Muscle layer of colon (tissue), 2 donors: ENCODE data around the gene SMC1B.

Experiments used
- H3K27ac ChIP-seq: one replicate; pipeline ENCODE4 v1.7.0; 2013; ENCODE audit warnings: low read depth, mild to moderate bottlenecking, low read length, moderate library complexity
- H3K27me3 ChIP-seq, 2 donors: one replicate each; pipeline ENCODE4 v1.7.0; 2013; ENCODE audit warnings: low read length in 2 of 2, mild to moderate bottlenecking in 2 of 2; ENCODE audit not compliant: insufficient read depth in 2 of 2, control insufficient read depth in 1 of 2
- H3K36me3 ChIP-seq: one replicate; pipeline ENCODE4 v1.7.0; 2013; ENCODE audit warnings: mild to moderate bottlenecking, low read length; ENCODE audit not compliant: insufficient read depth
- H3K4me1 ChIP-seq: one replicate; pipeline ENCODE4 v1.7.0; 2013; ENCODE audit warnings: mild to moderate bottlenecking, low read length; ENCODE audit not compliant: insufficient read depth
- H3K4me3 ChIP-seq, 2 donors: one replicate each; pipeline ENCODE4 v1.7.0; 2013; ENCODE audit warnings: low read length in 2 of 2, low read depth in 1 of 2, mild to moderate bottlenecking in 1 of 2, moderate library complexity in 1 of 2
- H3K9ac ChIP-seq: one replicate; pipeline ENCODE4 v1.7.0; 2013; ENCODE audit warnings: low read length
- H3K9me3 ChIP-seq: one replicate; pipeline ENCODE4 v1.7.0; 2013; ENCODE audit warnings: mild to moderate bottlenecking, low read length
- donor health status: abdominal sarcoma.
- donor health status: Adenocarcinoma of cecum.

SMC1B gene

DNA sequence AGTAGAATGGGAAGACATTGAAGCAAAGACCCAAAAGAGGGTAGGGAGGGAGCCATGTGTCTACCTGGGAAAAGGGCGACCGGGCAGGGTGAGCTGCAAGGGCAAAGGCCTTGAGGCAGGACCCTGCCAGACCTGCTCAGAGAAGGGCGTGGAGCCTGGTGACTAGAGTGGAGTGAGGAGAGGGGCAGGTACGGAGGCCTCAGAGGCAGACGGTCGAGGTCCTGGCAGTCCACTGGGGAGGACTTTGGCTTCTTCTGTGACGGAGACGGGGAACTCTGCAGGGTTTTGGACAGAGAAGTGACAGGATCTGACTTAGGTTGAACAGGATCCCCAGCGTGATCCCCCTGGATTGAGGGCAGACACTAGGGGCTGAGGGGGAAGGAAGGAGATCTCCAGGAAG, 13.0 kb upstream of the SMC1B start:
- H3K36me3 ChIP-seq, result no peaks in the 10 kb centered on the region
- H3K27ac ChIP-seq, result no peak overlapping the region
- no peak overlapping the region for H3K9ac ChIP-seq
- no peaks in the 10 kb centered on the region for H3K27me3 ChIP-seq
- H3K9me3 ChIP-seq, result no peaks in the 10 kb centered on the region
- no peak overlapping the region for H3K4me3 ChIP-seq
- H3K4me1 ChIP-seq, result no peaks in the 10 kb centered on the region

DNA sequence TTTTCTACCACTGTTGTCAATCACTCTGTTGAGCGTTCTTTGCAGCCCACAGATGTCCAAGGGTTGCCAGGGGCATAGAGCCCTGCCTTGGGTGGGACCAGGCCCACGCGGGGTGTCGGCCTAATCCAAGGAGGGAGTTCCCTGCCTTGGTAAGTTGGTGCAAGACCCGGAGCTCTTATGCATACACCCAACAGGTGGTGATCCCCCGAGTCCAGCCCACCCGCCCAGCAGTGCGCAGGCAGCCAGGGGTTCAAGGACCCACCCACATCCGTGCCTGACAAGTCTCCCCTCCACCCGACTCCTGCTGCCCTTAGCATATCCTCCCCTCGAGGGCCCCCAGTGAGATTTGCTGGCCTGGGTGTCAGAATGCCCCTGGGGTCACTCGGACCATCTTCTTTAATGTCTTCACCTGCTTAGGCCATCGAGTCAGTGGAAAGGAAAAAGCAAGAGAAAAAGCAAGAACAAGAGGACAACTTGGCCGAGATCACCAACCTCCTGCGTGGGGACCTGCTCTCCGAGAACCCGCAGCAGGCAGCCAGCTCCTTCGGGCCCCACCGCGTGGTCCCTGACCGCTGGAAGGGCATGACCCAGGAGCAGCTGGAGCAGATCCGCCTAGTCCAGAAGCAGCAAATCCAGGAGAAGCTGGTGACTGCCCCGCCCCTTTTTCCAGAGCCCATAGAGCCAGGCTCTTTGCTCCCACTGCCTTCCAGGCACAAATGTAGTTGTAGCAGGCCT, 12.3 kb upstream of the SMC1B start:
- Histone ChIP-seq H3K27me3 (no peaks in the 10 kb centered on the region), H3K4me3 (no peak overlapping the region), H3K9me3 (no peaks in the 10 kb centered on the region), H3K27ac (no peak overlapping the region), H3K4me1 (no peaks in the 10 kb centered on the region), H3K9ac (no peak overlapping the region), H3K36me3 (no peaks in the 10 kb centered on the region)

DNA sequence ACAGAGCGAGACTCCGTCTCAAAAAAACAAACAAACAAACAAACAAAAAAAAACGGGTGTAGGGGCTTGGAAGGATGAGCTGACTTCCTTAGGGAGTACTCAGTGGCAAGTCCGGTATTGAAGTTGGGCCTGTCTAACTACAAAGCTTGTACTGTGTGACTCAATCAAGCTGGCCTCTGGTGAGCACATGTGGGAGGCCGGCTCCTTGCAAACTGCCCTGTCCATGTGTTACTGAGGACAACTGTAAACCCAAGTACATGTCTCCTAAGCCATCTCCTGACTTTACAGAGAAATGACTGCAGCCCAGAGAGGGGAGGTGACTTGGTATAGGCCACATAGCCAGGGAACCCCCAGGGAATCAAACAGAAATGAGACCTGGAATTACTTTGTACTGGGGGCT, 11.7 kb upstream of the SMC1B start:
- Histone ChIP-seq H3K27me3 (no peaks in the 10 kb centered on the region), H3K36me3 (no peaks in the 10 kb centered on the region), H3K27ac (no peak overlapping the region), H3K4me1 (no peaks in the 10 kb centered on the region), H3K9ac (no peak overlapping the region), H3K4me3 (no peak overlapping the region), H3K9me3 (no peaks in the 10 kb centered on the region)

DNA sequence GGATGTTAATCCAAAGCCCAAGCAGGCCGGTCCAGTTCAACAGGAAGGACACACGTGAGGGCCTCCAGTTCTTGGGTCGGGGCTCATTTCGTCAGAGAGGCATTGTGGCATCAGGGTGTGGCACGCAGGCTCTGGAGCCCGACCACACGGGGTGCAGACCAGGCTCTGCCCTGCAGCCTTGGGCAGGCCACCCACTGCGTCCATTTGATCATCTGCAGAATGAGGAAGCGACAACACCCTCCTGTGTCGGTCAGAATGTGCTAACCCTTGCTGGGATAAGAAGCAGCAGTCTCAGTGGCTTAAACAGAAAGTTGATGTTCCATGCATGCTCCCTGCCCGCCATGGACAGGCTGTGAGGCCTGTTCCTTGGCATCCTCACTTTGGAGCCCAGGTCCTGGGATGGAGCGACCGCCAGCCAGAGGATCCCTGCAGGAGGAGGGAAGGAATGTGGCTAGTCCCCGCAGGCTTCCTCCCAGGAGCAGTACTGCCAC, 10.9 kb upstream of the SMC1B start:
- H3K9ac ChIP-seq, result no peak overlapping the region
- H3K4me1 ChIP-seq, result no peaks in the 10 kb centered on the region
- H3K27ac ChIP-seq, result no peak overlapping the region
- no peaks in the 10 kb centered on the region for H3K36me3 ChIP-seq
- no peaks in the 10 kb centered on the region for H3K9me3 ChIP-seq
- no peaks in the 10 kb centered on the region for H3K27me3 ChIP-seq
- no peak overlapping the region for H3K4me3 ChIP-seq

DNA sequence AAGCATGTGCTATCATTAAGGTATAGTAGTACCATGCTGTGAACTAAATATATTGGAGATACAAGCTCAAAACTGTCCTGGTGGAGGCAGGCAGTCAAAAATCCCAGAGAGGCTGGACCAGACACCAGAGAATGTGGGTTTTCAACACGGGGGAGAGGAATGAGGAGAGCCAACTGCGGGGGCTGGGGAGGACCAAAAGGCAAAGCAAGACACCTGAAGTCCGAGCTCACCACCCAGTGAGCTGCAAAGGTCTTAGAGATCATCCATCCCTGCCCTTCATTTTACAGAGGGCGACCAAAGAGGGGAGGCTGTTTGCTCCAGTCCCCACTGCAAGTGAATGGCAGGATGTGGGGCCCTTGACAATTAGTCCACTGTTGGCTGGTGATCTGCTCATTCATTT, 10.1 kb upstream of the SMC1B start:
- Histone ChIP-seq H3K27me3 (no peaks in the 10 kb centered on the region), H3K4me3 (no peak overlapping the region), H3K27ac (no peak overlapping the region), H3K9ac (no peak overlapping the region), H3K9me3 (no peaks in the 10 kb centered on the region), H3K4me1 (no peaks in the 10 kb centered on the region), H3K36me3 (no peaks in the 10 kb centered on the region)

DNA sequence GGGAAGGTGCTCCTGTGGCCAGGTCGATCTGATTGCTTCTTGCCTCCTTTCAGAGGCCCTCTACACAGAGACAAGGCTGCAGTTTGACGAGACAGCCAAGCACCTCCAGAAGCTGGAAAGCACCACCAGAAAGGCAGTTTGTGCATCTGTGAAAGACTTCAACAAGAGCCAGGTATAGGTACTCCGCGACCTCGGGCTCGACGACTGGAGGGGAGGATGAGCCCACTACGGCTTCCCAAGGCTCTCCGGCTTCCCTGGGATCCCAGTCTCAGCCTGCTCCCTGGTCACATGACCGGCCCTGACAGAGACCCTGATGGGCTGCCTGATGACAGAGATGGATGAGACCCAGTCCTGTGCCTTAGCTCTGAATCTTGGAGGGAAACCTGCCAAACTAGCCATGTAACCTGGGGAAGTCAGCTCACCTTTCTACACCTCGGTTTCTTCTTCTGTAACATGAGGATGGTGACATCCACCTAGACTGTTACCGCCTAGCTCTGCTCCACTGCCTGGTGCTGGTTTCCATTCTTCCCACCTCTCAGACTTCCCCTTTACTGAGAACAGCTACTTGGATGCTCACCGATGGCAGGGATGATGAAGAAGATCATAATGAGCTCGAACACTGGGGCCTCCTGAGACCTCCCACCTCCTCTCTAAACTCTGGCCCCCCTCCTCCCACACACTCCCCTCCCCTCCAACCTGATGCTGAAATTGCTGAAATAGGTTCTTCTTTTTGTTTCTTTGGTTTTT, 9.0 kb upstream of the SMC1B start:
- Histone ChIP-seq H3K4me3 (no peak overlapping the region), H3K9ac (no peak overlapping the region), H3K27ac (no peak overlapping the region), H3K4me1 (no peaks in the 10 kb centered on the region), H3K27me3 (no peaks in the 10 kb centered on the region), H3K36me3 (no peaks in the 10 kb centered on the region), H3K9me3 (no peaks in the 10 kb centered on the region)

DNA sequence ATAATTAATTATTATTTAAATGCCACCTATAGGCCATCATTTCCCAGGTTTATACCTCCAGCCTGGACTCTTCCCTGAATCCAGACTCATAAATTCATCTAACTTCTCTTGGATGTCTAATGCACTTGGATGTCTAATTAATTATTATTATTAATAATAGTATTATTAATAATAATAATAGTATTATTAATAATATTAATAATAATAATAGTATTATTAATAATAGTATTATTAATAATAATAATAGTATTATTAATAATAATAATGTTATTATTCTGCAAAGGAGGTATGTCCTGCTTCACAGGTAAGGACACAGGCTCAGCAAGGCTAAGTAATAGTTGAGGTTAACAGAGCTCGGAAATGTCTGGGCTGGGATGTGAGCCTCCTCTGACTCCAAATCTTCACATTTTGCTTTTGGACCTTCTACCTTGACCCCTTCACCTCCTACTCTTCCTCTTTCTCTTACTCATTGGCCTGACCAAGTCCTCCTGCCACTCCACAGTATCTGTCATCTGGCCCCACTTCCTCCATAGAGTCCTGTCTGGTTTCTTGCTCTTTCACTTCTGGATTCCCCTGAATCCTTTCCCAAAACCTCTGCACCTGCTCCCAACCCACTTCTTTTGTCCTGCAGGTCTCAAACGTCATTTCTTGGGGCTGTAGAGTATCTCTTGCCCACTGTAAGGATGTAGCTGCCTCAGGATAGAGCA, 8.1 kb upstream of the SMC1B start:
- H3K27ac ChIP-seq, result no peak overlapping the region
- H3K9me3 ChIP-seq, result no peaks in the 10 kb centered on the region
- no peaks in the 10 kb centered on the region for H3K36me3 ChIP-seq
- no peaks in the 10 kb centered on the region for H3K27me3 ChIP-seq
- no peaks in the 10 kb centered on the region for H3K4me1 ChIP-seq
- no peak overlapping the region for H3K4me3 ChIP-seq
- no peak overlapping the region for H3K9ac ChIP-seq

DNA sequence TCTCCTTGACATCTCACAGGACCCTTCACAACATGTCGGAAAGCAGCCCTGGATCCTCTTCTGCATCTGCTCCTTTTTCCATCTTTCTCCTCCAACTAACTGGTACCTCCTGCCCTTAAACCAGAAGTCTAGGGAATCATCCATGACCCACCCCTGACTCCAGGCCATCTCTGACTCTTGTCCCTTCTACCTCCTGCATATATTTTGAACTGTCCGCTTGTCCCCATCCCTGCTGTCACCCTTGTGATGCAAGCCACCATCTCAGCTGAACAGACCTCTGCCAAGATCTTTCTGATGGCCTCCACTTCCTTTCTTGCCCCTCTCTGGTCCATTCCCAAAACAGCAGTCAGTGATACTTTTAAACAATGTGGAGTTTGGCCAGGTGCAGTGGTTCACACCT, 7.1 kb upstream of the SMC1B start:
- Histone ChIP-seq H3K9me3 (no peaks in the 10 kb centered on the region), H3K27ac (no peak overlapping the region), H3K4me3 (no peak overlapping the region), H3K27me3 (no peaks in the 10 kb centered on the region), H3K4me1 (no peaks in the 10 kb centered on the region), H3K36me3 (no peaks in the 10 kb centered on the region), H3K9ac (no peak overlapping the region)

DNA sequence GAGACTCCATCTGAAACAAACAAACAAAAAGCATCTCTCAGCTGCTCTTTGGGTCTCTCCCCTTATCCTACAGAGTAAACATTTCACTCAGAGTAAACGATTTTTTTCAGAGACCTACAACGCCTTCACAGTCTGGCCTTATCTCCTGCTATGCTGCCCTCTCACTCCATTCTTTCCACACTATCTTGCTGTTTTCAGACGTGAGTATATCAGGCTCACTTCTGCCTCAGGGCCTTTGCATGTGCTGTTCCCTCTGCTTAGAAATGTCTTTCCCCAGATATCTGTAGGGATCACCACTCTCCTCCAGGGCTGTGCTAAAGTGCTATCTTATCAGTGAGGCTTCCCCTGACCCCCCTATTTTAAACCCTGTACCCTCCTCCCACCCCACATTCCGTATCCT, 6.6 kb upstream of the SMC1B start:
- H3K9me3 ChIP-seq, result no peaks in the 10 kb centered on the region
- no peaks in the 10 kb centered on the region for H3K27me3 ChIP-seq
- H3K4me1 ChIP-seq, result no peaks in the 10 kb centered on the region
- H3K36me3 ChIP-seq, result no peaks in the 10 kb centered on the region
- H3K4me3 ChIP-seq, result no peak overlapping the region
- no peak overlapping the region for H3K27ac ChIP-seq
- no peak overlapping the region for H3K9ac ChIP-seq

DNA sequence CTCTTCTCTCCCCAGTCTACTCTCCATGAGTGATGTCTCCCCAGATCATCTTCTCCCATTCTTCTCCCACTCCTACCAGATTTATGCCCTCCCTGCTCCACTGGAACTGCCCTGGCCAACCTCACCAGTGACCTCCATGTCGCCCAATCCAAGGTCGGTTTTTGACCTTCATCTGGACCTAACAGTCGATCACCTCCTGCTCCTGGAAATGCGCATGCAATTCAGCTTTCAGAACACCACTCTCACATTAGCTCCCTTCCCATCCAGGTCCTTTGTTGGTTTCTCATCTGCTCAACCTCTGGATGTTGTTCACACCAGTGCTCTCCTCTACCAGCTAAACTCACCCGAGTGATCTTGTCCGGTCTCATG, 5.4 kb upstream of the SMC1B start:
- H3K36me3 ChIP-seq, result no peaks in the 10 kb centered on the region
- no peak overlapping the region for H3K9ac ChIP-seq
- H3K4me1 ChIP-seq, result no peaks in the 10 kb centered on the region
- no peaks in the 10 kb centered on the region for H3K9me3 ChIP-seq
- no peak overlapping the region for H3K4me3 ChIP-seq
- H3K27me3 ChIP-seq, result no peaks in the 10 kb centered on the region
- no peak overlapping the region for H3K27ac ChIP-seq

DNA sequence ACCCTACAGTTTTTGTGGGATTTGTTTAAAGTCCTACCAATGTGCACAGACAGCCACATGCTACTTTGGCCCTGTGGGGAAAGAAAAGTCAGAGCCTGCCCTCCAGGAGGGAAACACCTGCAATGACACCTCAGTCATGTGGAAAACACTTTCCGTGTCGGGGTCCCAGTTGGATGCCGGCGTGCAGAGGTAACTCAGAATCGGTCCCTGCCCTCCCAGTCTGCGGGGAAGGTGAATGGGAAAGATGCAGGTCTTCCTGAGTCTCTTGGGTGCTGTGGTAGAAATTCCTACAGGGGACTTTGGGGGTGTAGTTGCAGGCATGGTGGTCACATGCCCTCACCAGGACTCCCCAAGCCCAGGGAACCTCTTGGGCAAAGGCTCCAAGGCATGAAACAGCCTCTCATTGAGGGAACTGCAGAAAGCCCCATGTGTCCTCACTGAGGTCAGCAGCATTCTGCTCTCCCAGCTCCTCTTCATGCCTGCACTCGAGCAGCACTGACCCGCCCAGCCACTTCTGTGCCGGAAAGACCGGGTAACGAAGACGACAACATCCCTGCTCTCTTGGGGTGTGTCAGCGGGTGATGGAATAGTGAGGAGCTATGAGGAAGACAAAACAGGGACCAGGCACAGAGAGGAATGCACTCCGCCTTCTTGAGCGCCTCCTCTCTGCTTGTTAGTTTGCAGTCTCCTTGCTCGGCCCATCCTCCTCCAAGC, 4.8 kb upstream of the SMC1B start:
- H3K27ac ChIP-seq, result no peak overlapping the region
- no peaks in the 10 kb centered on the region for H3K4me1 ChIP-seq
- no peak overlapping the region for H3K9ac ChIP-seq
- peaks cover 0 to under 1% of the 10 kb centered on the region in 2 donors for H3K27me3 ChIP-seq
- H3K4me3 ChIP-seq, result no peak overlapping the region
- H3K9me3 ChIP-seq, result no peaks in the 10 kb centered on the region
- H3K36me3 ChIP-seq, result no peaks in the 10 kb centered on the region
